DOHH2 (cell line): ENCODE measurements around the gene UBR3.

Source experiments
- H3F3A ChIP-seq: fragments of 200-600 bp; sonication (generic), shearing (Covaris generic); 2 replicates; pipeline ENCODE4 v1.6.0; 2016; ENCODE audit warnings: antibody characterized with exemption, mild to moderate bottlenecking; ENCODE audit not compliant: control insufficient read depth, insufficient read depth
- H3K27ac ChIP-seq: fragments of 200-600 bp; sonication (generic); 2 replicates; pipeline ENCODE4 v1.5.1; 2014; ENCODE audit warnings: low read depth, mild to moderate bottlenecking, low read length, moderate library complexity
- H3K27me3 ChIP-seq: fragments of 200-600 bp; sonication (generic); 2 replicates; pipeline ENCODE4 v1.6.1; 2014; ENCODE audit warnings: mild to moderate bottlenecking, low read length, mixed read lengths; ENCODE audit not compliant: control insufficient read depth
- H3K36me3 ChIP-seq: fragments of 200-600 bp; sonication (generic); 2 replicates; pipeline ENCODE4 v1.6.1; 2014; ENCODE audit warnings: mild to moderate bottlenecking, low read length, moderate library complexity, mixed read lengths; ENCODE audit not compliant: control insufficient read depth
- H3K4me1 ChIP-seq: fragments of 200-600 bp; sonication (generic); 2 replicates; pipeline ENCODE4 v1.6.1; 2014; ENCODE audit warnings: mild to moderate bottlenecking, low read length, mixed read lengths; ENCODE audit not compliant: control insufficient read depth
- H3K4me2 ChIP-seq: fragments of 200-600 bp; sonication (generic); 2 replicates; pipeline ENCODE4 v1.6.0; 2014; ENCODE audit warnings: mild to moderate bottlenecking, low read length, moderate library complexity
- H3K4me3 ChIP-seq: fragments of 200-600 bp; sonication (generic); 2 replicates; pipeline ENCODE4 v1.5.1; 2014; ENCODE audit warnings: mild to moderate bottlenecking, low read length, mixed read lengths
- H3K79me2 ChIP-seq: fragments of 200-600 bp; sonication (generic); 2 replicates; pipeline ENCODE4 v1.6.1; 2014; ENCODE audit warnings: mild to moderate bottlenecking, low read length, mixed read lengths; ENCODE audit not compliant: control insufficient read depth
- H3K9me2 ChIP-seq: fragments of 200-600 bp; sonication (generic); replicated peaks from 2 replicates; pipeline ENCODE4 v1.6.1; 2014; ENCODE audit warnings: mild to moderate bottlenecking, low read length, mixed read lengths; ENCODE audit not compliant: control insufficient read depth
- H3K9me3 ChIP-seq: fragments of 200-600 bp; sonication (generic); 2 replicates; pipeline ENCODE4 v1.6.1; 2014; ENCODE audit warnings: antibody characterized with exemption, low read length, mixed read lengths; ENCODE audit not compliant: control insufficient read depth, insufficient read depth
- H4K20me1 ChIP-seq: fragments of 200-600 bp; sonication (generic); 2 replicates; pipeline ENCODE4 v1.6.0; 2014; ENCODE audit warnings: low read depth, mild to moderate bottlenecking, antibody characterized with exemption, low read length, moderate library complexity; ENCODE audit not compliant: control insufficient read depth, insufficient read depth
- CTCF ChIP-seq: fragments of 200-600 bp; sonication (generic); IDR thresholded peaks from one replicate; pipeline ENCODE4 v1.5.1; 2014; ENCODE audit warnings: antibody characterized with exemption, mild to moderate bottlenecking, low read depth, low read length; ENCODE audit not compliant: poor library complexity, severe bottlenecking
- EZH2phosphoT487 ChIP-seq: fragments of 200-600 bp; sonication (generic); IDR thresholded peaks from 2 replicates; pipeline ENCODE4 v1.6.1; 2017; ENCODE audit warnings: borderline replicate concordance, mild to moderate bottlenecking, antibody characterized with exemption, low read length, moderate library complexity, mixed read lengths

Gene UBR3

GRCh38 chr2:169979025-169979424 lies 151.8 kb downstream of the UBR3 start:
- Histone ChIP-seq H3K27ac (no peak overlapping the region), H3K4me1 (no peaks in the 10 kb centered on the region), H3F3A (no peaks in the 10 kb centered on the region), H3K79me2 (no peaks in the 10 kb centered on the region), H3K36me3 (peaks cover 8% of the 10 kb centered on the region; the same call in 1 of the 2 replicates), H3K4me2 (no peak overlapping the region), H4K20me1 (no peaks in the 10 kb centered on the region), H3K9me3 (peaks cover 10% of the 10 kb centered on the region), H3K4me3 (no peak overlapping the region), H3K9me2 (no peaks in the 10 kb centered on the region), H3K27me3 (no peaks in the 10 kb centered on the region)
- no peak for TF ChIP-seq EZH2phosphoT487
- TF ChIP-seq CTCF: no peak

- peaks cover 8% of the 10 kb centered on the region; the same call in 1 of the 2 replicates for H3K36me3 ChIP-seq
- H3K27ac ChIP-seq: no peak overlapping the region
These were observed 152.7 kb downstream of the UBR3 start for GRCh38 chr2:169980001-169980400.

GRCh38 chr2:169980643-169981042 lies 153.4 kb downstream of the UBR3 start:
- no peaks in the 10 kb centered on the region for H3K27me3 ChIP-seq
- TF ChIP-seq EZH2phosphoT487 (no peak), CTCF (no peak)

More at GRCh38 chr2:169980001-169980400, 152.7 kb downstream of the UBR3 start:
- Histone ChIP-seq H3K4me1 (no peaks in the 10 kb centered on the region), H3K9me3 (peaks cover 10% of the 10 kb centered on the region), H3K27me3 (no peaks in the 10 kb centered on the region), H3F3A (no peaks in the 10 kb centered on the region), H4K20me1 (no peaks in the 10 kb centered on the region), H3K79me2 (no peaks in the 10 kb centered on the region), H3K4me3 (no peak overlapping the region), H3K4me2 (no peak overlapping the region), H3K9me2 (no peaks in the 10 kb centered on the region)
- TF ChIP-seq EZH2phosphoT487: no peak
- TF ChIP-seq CTCF: no peak

More at GRCh38 chr2:169980643-169981042, 153.4 kb downstream of the UBR3 start:
- no peaks in the 10 kb centered on the region for H3K79me2 ChIP-seq
- H4K20me1 ChIP-seq: no peaks in the 10 kb centered on the region
- H3K36me3 ChIP-seq: peaks cover 8% of the 10 kb centered on the region; the same call in 1 of the 2 replicates
- no peak overlapping the region for H3K4me3 ChIP-seq
- H3F3A ChIP-seq: no peaks in the 10 kb centered on the region
- H3K9me3 ChIP-seq: peaks cover 10% of the 10 kb centered on the region
- no peaks in the 10 kb centered on the region for H3K9me2 ChIP-seq
- H3K4me2 ChIP-seq: no peak overlapping the region
- H3K4me1 ChIP-seq: no peaks in the 10 kb centered on the region
- H3K27ac ChIP-seq: no peak overlapping the region
